ENCODE data around the gene DPF3. TPM values are rescaled to one million over a fixed set of nuclear protein-coding genes. Genes with fewer than 3 reads are reported as not detected.

Gene DPF3
- total RNA-seq, 5 donors from 2014 or later (not counting 1 experiment from before 2014, with no cell fraction given): 0.33 to 0.86 (median 0.54) TPM

- peaks cover 0 to 4% of the 10 kb centered on the region in 2 experiments for H3K27me3 ChIP-seq (replicated peaks in 1 of 2; ENCODE audit: control insufficient read depth in 2 of 2, extremely low read depth in 1 of 2, insufficient read depth in 2 of 2, low read length in 1 of 2)
- no peaks in the 10 kb centered on the region for H3K4me1 Mint-ChIP-seq
- no peaks in the 10 kb centered on the region for H3K27me3 Mint-ChIP-seq
- no peaks in the 10 kb centered on the region for H3K9me3 Mint-ChIP-seq
- WGBS (ENCODE audit: insufficient coverage): 96% methylated on average over 4 of the region's 9 CpGs
- H3K36me3 ChIP-seq (ENCODE audit: control insufficient read depth in 2 of 2, extremely low read depth in 1 of 2, insufficient read depth in 1 of 2, low read length in 1 of 2): no peaks in the 10 kb centered on the region
- peaks cover 0 to 2% of the 10 kb centered on the region in 2 experiments for H3K4me1 ChIP-seq (ENCODE audit: control insufficient read depth in 1 of 2, extremely low read depth in 1 of 2, insufficient read depth in 2 of 2, low read length in 2 of 2)
- ChIA-PET CTCF (no interaction called here), POLR2A (no interaction called here)
- no peaks in the 10 kb centered on the region for H3K9me3 ChIP-seq
- no peak overlapping the region for H3K4me3 ChIP-seq (ENCODE audit: control insufficient read depth in 1 of 2, extremely low read depth in 1 of 2, low read length in 1 of 2)
- DNase-seq (no peak), ATAC-seq (replicated peaks in 1 of 4) (no peak)
- H3K27ac ChIP-seq (ENCODE audit: low read length): no peak overlapping the region
- H3K27ac Mint-ChIP-seq: no peak overlapping the region
- H3K4me3 Mint-ChIP-seq: no peak overlapping the region
- no peaks in the 10 kb centered on the region for H3K36me3 Mint-ChIP-seq
Measured at GRCh38 chr14:72726444-72726843, 167.5 kb downstream of the DPF3 start.

- Histone ChIP-seq H3K27me3 (replicated peaks in 1 of 2; ENCODE audit: control insufficient read depth in 2 of 2, extremely low read depth in 1 of 2, insufficient read depth in 2 of 2, low read length in 1 of 2) (peaks cover 0 to 4% of the 10 kb centered on the region in 2 experiments), H3K4me3 (ENCODE audit: control insufficient read depth in 1 of 2, extremely low read depth in 1 of 2, low read length in 1 of 2) (no peak overlapping the region), H3K9me3 (no peaks in the 10 kb centered on the region), H3K4me1 (ENCODE audit: control insufficient read depth in 1 of 2, extremely low read depth in 1 of 2, insufficient read depth in 2 of 2, low read length in 2 of 2) (peaks cover 2 to 5% of the 10 kb centered on the region in 2 experiments), H3K36me3 (ENCODE audit: control insufficient read depth in 2 of 2, extremely low read depth in 1 of 2, insufficient read depth in 1 of 2, low read length in 1 of 2) (no peaks in the 10 kb centered on the region), H3K27ac (ENCODE audit: low read length) (no peak overlapping the region)
- Mint-ChIP-seq H3K27ac (no peak overlapping the region), H3K4me3 (no peak overlapping the region), H3K9me3 (no peaks in the 10 kb centered on the region), H3K27me3 (no peaks in the 10 kb centered on the region), H3K36me3 (no peaks in the 10 kb centered on the region), H3K4me1 (no peaks in the 10 kb centered on the region)
- 94% methylated on average over 2 of the region's 6 CpGs for WGBS (ENCODE audit: insufficient coverage)
- ChIA-PET POLR2A (no interaction called here), CTCF (interaction anchor here in 1 of 2 donors (0.6 kb wide), 1 partner anchor 207 kb away, joined by 4 read pairs; no protein-coding TSS in a partner anchor)
- no peak for ATAC-seq (replicated peaks in 1 of 4)
- no peak for DNase-seq
Measured at GRCh38 chr14:72723858-72724530, 169.9 kb downstream of the DPF3 start.

GRCh38 chr14:72722201-72722785 is 171.6 kb downstream of the DPF3 start:
- no peak overlapping the region for H3K27ac ChIP-seq (ENCODE audit: low read length)
- peaks cover 2 to 5% of the 10 kb centered on the region in 2 experiments for H3K4me1 ChIP-seq (ENCODE audit: control insufficient read depth in 1 of 2, extremely low read depth in 1 of 2, insufficient read depth in 2 of 2, low read length in 2 of 2)
- Mint-ChIP-seq H3K9me3 (no peaks in the 10 kb centered on the region), H3K27me3 (no peaks in the 10 kb centered on the region), H3K4me3 (no peak overlapping the region), H3K4me1 (peaks cover 1 to 3% (median 3%) of the 10 kb centered on the region in 3 donors), H3K36me3 (no peaks in the 10 kb centered on the region), H3K27ac (no peak overlapping the region)
- no peaks in the 10 kb centered on the region for H3K36me3 ChIP-seq (ENCODE audit: control insufficient read depth in 2 of 2, extremely low read depth in 1 of 2, insufficient read depth in 1 of 2, low read length in 1 of 2)
- 91% methylated on average over 8 of the region's 11 CpGs for WGBS (ENCODE audit: insufficient coverage)
- no peak overlapping the region for H3K4me3 ChIP-seq (ENCODE audit: control insufficient read depth in 1 of 2, extremely low read depth in 1 of 2, low read length in 1 of 2)
- DNase-seq (no peak), ATAC-seq (replicated peaks in 1 of 4) (no peak)
- H3K9me3 ChIP-seq: no peaks in the 10 kb centered on the region
- ChIA-PET POLR2A (no interaction called here), CTCF (no interaction called here)
- H3K27me3 ChIP-seq (replicated peaks in 1 of 2; ENCODE audit: control insufficient read depth in 2 of 2, extremely low read depth in 1 of 2, insufficient read depth in 2 of 2, low read length in 1 of 2): peaks cover 0 to 4% of the 10 kb centered on the region in 2 experiments

- Histone ChIP-seq H3K27ac (ENCODE audit: low read length) (no peak overlapping the region), H3K27me3 (replicated peaks in 1 of 2; ENCODE audit: control insufficient read depth in 2 of 2, extremely low read depth in 1 of 2, insufficient read depth in 2 of 2, low read length in 1 of 2) (peaks cover 0 to 4% of the 10 kb centered on the region in 2 experiments), H3K4me3 (ENCODE audit: control insufficient read depth in 1 of 2, extremely low read depth in 1 of 2, low read length in 1 of 2) (no peak overlapping the region), H3K9me3 (no peaks in the 10 kb centered on the region), H3K4me1 (ENCODE audit: control insufficient read depth in 1 of 2, extremely low read depth in 1 of 2, insufficient read depth in 2 of 2, low read length in 2 of 2) (peaks cover 5% of the 10 kb centered on the region in 2 experiments), H3K36me3 (ENCODE audit: control insufficient read depth in 2 of 2, extremely low read depth in 1 of 2, insufficient read depth in 1 of 2, low read length in 1 of 2) (no peaks in the 10 kb centered on the region)
- peak in 1 of 35 experiments; percentile 10 for DNase-seq
- H3K9me3 Mint-ChIP-seq: no peaks in the 10 kb centered on the region
- no peaks in the 10 kb centered on the region for H3K36me3 Mint-ChIP-seq
- H3K4me3 Mint-ChIP-seq: no peak overlapping the region
- no peak for ATAC-seq (replicated peaks in 1 of 4)
- H3K27me3 Mint-ChIP-seq: no peaks in the 10 kb centered on the region
- H3K27ac Mint-ChIP-seq: no peak overlapping the region
- ChIA-PET POLR2A (interaction anchor here in 1 of 2 donors (0.6 kb wide), 1 partner anchor 67 kb away, joined by 3 read pairs; no protein-coding TSS in a partner anchor), CTCF (interaction anchor here in 1 of 2 donors (0.6 kb wide), 1 partner anchor 39 kb away, joined by 5 read pairs; no protein-coding TSS in a partner anchor)
- H3K4me1 Mint-ChIP-seq: peaks cover 13 to 15% (median 14%) of the 10 kb centered on the region in 3 donors
Measured at GRCh38 chr14:72721083-72721482, 172.8 kb downstream of the DPF3 start.

GRCh38 chr14:72717220-72717619 is 176.7 kb downstream of the DPF3 start:
- no peaks in the 10 kb centered on the region for H3K36me3 Mint-ChIP-seq
- H3K27me3 ChIP-seq (replicated peaks in 1 of 2; ENCODE audit: control insufficient read depth in 2 of 2, extremely low read depth in 1 of 2, insufficient read depth in 2 of 2, low read length in 1 of 2): no peaks in the 10 kb centered on the region
- H3K9me3 Mint-ChIP-seq: no peaks in the 10 kb centered on the region
- H3K4me1 ChIP-seq (ENCODE audit: control insufficient read depth in 1 of 2, extremely low read depth in 1 of 2, insufficient read depth in 2 of 2, low read length in 2 of 2): peaks cover 26 to 35% of the 10 kb centered on the region in 2 experiments
- no peak overlapping the region for H3K27ac ChIP-seq (ENCODE audit: low read length)
- no peaks in the 10 kb centered on the region for H3K9me3 ChIP-seq
- peak overlapping the region in 1 of 2 donors; percentile 11 for H3K27ac Mint-ChIP-seq
- ATAC-seq (replicated peaks in 1 of 4) (peak in 1 of 4 experiments; percentile 53), DNase-seq (peak in 2 of 35 experiments; percentile 3 to 10)
- H3K4me1 Mint-ChIP-seq: peaks cover 42 to 46% (median 44%) of the 10 kb centered on the region in 3 donors
- no peak overlapping the region for H3K4me3 ChIP-seq (ENCODE audit: control insufficient read depth in 1 of 2, extremely low read depth in 1 of 2, low read length in 1 of 2)
- POLR2A ChIA-PET: no interaction called here
- H3K36me3 ChIP-seq (ENCODE audit: control insufficient read depth in 2 of 2, extremely low read depth in 1 of 2, insufficient read depth in 1 of 2, low read length in 1 of 2): no peaks in the 10 kb centered on the region
- 100% methylated on average over 1 of the region's 2 CpGs for WGBS (ENCODE audit: insufficient coverage)
- no peaks in the 10 kb centered on the region for H3K27me3 Mint-ChIP-seq
- CTCF ChIA-PET: no interaction called here
- no peak overlapping the region for H3K4me3 Mint-ChIP-seq

- 100% methylated on average over 3 of the region's 4 CpGs for WGBS (ENCODE audit: insufficient coverage)
- H3K27me3 Mint-ChIP-seq: no peaks in the 10 kb centered on the region
- Histone ChIP-seq H3K4me1 (ENCODE audit: control insufficient read depth in 1 of 2, extremely low read depth in 1 of 2, insufficient read depth in 2 of 2, low read length in 2 of 2) (peaks cover 26 to 35% of the 10 kb centered on the region in 2 experiments), H3K27ac (ENCODE audit: low read length) (no peak overlapping the region), H3K36me3 (ENCODE audit: control insufficient read depth in 2 of 2, extremely low read depth in 1 of 2, insufficient read depth in 1 of 2, low read length in 1 of 2) (no peaks in the 10 kb centered on the region), H3K27me3 (replicated peaks in 1 of 2; ENCODE audit: control insufficient read depth in 2 of 2, extremely low read depth in 1 of 2, insufficient read depth in 2 of 2, low read length in 1 of 2) (peaks cover 0 to 4% of the 10 kb centered on the region in 2 experiments), H3K4me3 (ENCODE audit: control insufficient read depth in 1 of 2, extremely low read depth in 1 of 2, low read length in 1 of 2) (no peak overlapping the region), H3K9me3 (no peaks in the 10 kb centered on the region)
- ChIA-PET CTCF (no interaction called here), POLR2A (no interaction called here)
- H3K36me3 Mint-ChIP-seq: no peaks in the 10 kb centered on the region
- ATAC-seq (replicated peaks in 1 of 4): no peak
- H3K9me3 Mint-ChIP-seq: no peaks in the 10 kb centered on the region
- no peak for DNase-seq
- H3K4me1 Mint-ChIP-seq: peaks cover 42 to 48% (median 44%) of the 10 kb centered on the region in 3 donors
- H3K27ac Mint-ChIP-seq: no peak overlapping the region
- peak overlapping the region in 1 of 3 donors; percentile 6 for H3K4me3 Mint-ChIP-seq
Measured at GRCh38 chr14:72716476-72716875, 177.4 kb downstream of the DPF3 start.

Measured in T-cell (primary cell).